Activated CD8-positive, alpha-beta memory T cell treated with anti-CD3 and anti-CD28 coated beads, Interleukin-2, amount 50 U/mL, for 24 hours (primary cell): ENCODE measurements around the gene ZNF532.
"Not testable (repeated sequence)": the region's sequence is repeated elsewhere in the genome, so short reads cannot be mapped to it uniquely, and the experiment has no call there.

Source experiments
- DNase-seq: peaks from one replicate; pipeline ENCODE4 v3.0.0-alpha.2; 2020; ENCODE audit errors: extremely low read depth

ZNF532 gene

DNA sequence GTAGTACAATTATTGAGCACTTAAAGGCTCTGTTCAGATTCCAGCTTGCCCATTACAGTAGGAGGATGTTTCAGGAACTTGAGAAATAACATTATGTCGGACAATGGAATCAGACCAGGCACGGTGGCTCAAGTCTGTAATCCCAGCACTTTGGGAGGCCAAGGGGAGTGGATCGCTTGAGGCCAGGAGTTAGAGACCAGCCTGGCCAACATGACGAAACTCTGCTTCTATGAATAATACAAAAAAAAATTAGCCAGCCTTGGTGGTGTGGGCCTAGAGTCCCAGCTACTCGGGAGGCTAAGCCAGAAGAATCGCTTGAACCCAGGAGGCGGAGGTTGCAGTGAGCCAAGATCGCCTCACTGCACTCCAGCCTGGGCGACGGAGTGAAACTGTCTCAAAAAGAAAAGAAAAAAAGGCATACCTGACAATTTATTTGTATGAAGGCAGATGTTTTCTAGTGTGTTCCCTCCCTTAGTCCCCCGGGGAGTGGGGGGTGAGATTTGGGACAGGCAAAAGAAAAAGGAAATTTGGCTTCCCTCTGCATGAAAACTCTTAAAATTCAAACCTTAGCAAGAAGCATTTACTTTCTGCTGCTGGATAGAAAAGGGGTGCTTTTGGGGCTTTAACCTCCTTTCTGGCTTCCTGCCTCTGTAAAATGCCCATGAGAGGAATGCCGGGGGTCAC lies 13.7 kb upstream of the ZNF532 start:
- no peak for DNase-seq

DNA sequence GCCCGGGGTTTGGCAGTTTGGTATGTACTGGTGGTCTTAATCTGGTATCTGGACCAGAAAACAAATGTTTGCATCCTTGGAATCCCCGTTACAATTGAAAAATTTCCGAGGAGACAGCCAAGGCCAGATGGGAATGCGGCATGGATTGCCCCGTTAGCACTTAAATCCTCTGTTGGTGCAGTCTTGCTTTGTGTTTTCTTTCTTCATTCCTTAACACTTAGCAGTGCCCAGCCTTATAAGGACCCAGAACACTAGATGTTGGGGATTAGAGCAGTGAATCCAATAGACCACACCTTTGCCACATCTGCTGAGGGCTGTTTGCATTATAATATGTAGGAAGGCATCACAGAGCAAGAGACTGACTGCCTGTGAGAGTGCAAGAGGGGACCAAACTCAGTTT lies 12.8 kb upstream of the ZNF532 start:
- DNase-seq = no peak

DNA sequence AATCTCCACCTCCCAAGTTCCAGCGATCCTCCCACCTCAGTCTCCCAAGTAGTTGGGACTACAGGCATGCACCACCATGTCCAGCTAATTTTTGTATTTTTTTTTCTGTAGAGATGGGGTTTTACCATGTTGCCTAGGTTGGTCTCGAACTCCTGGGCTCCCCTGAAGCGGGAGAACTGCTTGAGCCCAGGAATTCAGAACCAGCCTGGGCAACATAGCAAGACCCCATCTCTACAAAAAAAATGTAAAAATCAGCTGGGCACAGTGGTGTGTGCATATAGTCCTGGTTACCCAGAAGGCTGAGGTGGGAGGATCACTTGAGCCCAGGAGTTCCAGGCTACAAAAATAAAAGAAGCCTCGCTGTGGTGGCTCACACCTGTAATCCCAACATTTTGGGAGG lies 12.0 kb upstream of the ZNF532 start:
- DNase-seq = no peak

DNA sequence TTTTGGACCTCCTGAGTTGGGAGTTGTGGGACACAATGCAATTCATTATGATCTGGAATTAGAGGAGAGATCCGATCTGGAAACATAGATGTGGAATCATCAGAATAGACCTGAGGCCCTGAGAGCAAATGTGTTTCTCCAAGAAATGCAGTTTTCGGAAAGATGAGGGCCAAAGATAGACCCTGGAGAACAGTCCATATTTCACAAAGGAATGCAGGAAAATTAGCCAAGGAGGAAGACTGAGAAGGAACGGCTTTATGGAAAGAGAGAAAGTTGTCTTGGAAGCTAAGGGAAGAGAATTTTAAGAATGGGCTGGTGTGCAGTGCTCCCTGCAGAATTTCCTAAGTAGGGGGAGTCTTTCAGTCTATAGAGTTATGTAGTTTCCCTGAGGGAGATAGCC lies 11.1 kb upstream of the ZNF532 start:
- no peak for DNase-seq

DNA sequence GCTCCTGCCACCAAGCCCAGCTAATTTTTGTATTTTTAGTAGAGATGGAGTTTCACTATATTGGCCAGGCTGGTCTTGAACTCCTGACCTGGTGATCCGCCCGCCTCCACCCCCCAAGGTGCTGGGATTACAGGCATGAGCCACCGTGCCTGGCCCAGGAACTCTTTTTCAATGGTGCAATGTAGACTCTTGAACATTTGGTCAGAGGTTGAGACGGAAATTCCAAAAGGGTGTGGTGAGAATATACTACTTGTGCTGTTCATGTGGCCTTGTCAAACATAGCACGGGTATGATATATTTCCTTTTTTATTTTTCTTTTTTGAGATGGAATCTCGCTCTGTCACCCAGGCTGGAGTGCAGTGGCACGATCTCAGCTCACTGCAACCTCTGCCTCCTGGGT lies 9.2 kb upstream of the ZNF532 start:
- not testable (repeated sequence) for DNase-seq

DNA sequence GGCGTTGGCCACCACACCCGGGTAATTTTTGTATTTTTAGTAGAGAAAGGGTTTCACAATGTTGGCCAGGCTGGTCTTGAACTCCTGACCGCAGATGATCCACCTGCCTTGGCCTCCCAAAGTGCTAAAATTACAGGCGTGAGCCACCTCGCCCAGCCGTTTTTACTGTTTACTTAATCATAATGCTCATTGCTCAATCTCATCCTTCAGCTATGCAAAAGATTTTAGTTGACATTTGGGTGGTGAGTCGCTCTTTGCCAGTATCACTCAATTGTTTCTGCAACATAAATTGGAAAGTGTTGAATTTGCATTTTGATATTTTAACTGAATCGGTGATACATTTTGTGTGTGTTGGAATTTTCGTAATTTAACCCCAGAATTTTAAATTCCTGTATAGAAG lies 7.8 kb upstream of the ZNF532 start:
- DNase-seq = no peak

DNA sequence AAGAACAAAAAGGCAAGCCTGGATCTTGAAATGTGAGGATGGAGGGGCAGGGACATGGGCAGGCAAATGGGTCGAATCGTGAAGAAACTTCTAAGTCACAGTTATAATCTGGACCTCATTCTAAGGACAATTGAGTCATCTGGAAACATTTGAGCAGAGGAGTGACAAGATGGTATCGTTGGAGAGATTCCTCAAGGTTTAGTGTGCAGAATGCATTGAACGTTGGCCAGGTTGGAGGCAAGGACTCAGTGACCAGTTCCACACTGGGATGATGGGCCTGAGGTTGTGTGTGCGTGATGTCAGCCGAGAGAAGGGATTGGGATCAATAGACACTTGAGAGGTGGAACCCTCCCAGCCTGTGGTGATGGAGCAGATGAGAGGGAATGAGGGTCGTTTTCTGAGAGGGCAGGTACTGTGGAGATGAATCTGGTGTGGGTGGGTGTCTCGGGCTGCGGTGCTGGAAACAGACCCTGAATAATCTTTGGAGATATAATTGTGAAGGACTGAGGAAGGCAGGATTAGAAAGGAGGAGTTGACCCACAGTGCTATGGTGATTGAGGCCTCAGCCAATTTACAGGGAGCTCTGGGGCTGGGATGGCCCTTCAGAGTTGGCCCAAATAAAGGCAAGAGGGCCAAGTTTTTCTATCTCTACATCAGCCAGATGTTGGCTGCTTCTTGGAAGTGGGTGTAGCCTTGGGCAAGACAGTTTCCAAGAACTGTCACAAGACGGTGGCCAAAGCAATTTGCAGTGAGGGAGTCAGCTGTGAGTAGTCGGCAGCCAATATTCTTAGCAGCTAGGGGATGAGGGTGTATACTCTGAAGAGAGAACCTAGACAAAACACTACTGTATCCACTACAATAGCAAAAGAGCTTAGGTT lies 5.8 kb upstream of the ZNF532 start:
- no peak for DNase-seq

DNA sequence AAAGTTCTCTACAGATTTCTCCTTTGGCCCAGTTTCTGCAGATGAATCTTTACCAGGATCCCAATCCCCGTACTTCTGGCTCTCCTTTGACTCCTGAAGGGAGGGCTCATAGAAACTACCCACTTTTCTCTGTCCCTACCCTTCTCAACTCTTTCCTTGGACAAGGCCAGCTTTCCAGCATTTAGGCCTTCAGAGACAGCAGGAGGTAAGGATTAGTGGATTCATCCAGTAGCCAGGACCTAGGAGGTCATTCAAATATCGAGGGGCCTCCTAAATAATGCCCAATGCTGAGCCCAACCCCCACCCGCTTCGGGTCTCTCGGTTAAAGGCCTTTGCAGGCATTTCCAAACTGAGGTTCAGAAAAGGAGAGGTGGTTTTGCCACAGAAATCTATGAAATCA lies 4.8 kb upstream of the ZNF532 start:
- no peak for DNase-seq

DNA sequence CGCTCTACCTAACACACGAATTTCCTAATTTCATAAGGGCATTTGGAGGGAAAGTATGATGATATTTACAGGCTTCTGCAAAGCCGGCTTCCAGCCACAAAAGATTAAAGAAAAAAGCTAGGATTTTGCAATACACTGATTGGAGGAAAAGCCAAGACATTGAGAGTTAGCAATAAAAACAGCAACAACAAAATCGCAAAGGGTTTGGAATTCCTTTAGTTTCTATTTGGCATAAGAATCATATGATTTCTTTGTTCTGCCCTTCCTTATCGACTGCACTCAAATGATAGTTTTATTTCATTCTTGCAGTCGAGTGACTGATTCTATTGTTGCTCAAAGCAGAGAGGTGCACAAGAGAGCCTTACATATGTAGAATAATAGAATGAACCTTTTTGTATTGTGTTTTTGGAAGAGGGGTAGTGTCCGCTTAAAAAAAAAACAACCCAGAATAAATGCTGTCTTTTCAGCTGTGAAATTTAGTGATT lies 3.9 kb upstream of the ZNF532 start:
- DNase-seq = no peak

DNA sequence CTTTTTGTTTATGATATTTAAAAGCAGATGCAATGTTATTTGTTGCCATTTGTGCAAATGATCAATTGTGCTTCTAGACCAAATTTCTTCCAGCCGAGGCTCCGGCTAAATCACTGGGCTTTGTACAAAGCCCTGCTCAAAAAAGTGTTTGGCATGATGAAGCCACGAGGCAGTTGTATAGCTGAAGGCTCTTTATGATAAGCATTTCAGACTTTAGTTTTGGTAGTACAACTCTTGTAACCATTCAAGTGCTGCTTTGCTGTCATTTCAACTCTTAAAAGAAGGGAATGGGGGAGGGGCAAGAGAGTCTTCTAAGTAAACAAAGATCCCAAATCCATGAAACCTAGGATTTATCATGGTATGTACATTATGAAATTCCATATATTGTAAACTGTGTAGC lies 3.3 kb upstream of the ZNF532 start:
- no peak for DNase-seq

DNA sequence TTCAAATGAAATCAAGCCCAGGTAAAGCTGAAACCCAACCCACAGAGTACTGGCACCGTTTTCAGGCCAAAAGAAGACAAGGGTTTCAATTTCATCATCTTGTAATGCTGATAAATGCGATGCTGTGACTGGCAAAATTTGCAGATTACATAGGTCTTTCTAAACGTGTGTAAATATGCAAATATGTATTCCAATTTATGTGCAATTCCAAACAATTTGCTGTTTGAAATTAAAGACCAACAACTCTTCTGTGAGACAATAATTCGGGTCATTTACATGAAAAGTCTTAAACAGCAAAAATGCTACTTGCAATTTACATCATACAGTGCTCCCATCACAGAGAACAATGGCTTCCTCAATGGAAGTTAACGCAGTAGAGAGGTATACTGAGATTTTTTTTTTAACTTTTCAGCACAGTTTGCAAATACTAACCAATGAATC lies 2.8 kb upstream of the ZNF532 start:
- no peak for DNase-seq

DNA sequence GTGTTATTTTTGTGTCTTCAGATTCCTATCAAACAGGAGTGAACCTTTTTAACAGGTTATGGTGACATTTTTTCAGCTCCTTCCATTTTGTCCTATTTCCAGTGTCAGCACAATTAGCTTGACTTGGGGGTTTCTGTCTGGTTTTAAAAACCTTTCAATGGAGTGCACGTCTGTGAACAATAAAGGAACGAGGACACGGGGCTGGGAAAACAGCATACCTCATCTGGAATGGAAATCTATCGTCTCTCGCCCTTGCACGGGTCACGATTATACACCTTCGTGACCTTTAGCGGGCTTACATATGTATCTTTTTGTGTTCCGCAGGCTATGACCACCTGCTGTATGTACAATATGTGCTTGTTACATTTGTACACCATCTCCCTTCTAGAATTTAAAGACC lies 2.3 kb upstream of the ZNF532 start:
- no peak for DNase-seq

DNA sequence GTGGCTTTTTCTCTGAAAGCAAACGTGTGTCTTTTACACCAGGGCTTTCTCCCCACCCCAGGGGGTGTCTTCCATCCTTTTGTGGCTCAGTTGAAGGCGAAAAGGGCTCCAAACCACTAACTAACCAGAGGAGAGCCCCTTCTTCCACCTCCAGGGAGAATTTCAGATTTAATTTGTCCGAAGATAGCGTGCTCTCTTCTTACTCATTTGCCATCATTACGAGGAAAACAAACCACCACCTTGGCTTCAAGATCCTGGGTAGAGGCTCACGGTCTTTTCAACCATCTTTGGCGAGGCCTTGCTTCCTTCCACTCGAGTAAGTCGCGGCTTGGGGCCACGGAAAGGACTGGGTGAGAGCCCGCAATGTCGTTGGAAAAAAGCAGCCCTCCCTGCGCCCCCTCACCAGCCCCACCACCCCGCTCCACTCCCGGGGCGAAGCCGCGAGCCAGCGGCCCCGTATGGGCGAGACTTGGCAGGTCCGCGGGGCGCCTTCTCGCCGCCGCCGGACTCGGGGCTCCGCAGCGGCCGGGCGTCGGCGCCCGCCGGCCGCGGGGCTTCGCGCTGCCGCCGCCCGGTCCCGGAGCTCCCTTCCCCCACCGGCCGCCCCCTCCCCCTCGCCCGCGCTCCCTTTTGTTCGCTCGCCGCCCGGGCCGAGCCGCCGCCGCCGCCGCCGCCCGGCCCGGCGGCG lies 1.7 kb upstream of the ZNF532 start:
- no peak for DNase-seq

DNA sequence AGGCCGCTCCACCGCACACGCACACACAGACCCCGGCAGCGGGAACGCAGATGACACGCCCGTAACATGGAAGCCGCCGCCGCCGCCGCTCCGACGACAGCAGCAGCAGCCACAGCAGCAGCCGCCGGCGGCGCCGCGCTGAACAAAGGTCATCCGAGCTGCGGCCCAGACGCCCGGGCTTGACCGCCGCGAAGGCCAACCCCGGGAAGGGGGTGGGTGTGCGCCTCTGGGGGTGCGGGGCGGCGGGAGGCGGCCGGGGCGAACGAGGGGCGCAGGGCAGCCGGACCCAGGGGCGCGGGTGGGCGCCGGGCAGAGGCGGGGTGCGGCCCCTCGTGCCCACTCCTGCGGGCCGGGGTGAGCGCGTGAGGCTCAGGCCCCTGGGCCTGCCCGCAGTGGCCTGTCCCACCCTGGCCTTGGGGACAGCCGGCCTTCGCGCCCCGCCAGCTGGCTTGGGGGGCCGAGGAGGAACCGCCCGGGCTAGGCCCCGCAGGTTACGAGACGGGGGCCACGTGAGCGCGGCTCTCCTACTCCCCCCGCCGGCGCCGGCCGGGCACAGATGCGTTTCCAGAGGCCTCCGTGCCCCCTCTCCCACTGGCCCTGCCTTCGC lies 1.0 kb upstream of the ZNF532 start:
- no peak for DNase-seq

DNA sequence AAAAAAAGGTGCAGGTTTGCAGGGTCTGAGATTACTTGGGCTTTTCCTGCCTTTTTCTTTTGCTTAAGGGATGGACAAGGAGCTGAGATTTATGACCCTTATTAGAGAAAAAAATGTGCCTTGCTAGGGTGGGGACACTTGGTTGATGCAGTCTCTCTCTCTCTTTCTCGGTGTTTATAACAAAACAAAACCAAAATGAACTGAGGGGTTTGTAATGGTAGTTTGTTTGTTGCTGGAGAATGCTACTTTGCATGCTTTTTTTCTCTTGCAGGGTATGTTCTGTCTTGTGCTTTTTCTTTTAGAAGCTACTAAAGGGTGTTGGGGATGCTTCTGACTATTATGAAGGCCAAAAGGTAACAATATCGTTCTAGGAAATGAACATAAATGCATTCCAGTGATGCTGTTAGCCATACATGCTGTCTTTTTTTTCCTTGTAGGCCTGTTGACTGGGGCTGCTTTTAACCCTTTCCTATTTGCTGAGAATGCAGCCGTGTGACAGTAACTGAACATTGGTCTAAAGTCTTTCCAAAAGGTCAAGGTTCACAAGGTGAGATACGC lies 435 bp downstream of the ZNF532 start:
- no peak for DNase-seq

DNA sequence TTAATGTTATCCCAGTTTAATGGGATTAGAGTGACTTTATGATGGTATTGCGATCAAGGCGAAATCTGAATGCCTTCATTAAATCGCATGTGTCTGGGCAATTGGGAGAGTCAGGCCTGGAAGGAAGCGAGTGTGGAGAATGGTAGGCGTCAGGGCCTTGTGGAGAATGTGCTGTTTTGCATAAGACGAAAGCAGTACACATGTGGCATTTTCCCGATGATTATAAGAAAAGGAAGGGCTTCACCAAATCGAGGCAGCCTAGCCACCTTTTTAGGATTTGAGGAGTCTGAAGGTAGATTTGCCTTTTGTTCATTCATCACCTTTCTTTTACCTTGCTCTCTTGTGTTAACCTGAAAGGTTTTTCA lies 1.0 kb downstream of the ZNF532 start:
- DNase-seq = no peak

DNA sequence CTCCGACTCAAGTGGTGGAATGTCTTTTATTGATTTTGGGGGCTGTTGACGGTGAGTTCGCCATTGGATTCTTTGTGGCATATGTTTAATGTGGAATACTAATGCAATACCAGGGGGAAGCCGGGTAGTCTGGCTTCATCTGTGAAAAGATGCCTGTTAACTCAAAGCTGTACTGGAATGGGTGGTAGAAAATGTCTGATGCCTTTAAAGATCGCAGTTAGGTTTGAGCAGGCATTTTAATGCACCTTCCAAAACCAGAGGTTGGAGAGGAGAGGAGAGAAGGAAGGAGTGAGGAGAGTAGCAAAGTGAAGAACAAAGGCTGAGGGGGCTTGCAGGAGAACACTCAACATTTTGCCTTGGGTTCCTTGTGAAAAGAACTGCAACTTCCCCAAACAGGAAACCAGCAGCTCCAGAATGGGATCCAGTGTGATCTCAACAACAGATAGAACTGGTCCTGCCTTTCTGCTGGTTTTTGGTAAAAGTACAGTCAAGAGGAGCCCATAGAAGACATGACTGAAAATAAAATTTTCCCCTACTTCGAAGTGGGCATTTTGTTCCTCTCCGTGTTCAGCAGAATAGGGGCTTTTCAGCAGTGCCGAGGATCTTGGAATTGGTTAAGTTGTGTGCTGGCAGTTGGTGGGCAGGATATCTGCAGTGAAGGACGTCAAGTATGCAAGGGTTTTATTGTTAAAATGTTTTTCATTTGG lies 1.5 kb downstream of the ZNF532 start:
- no peak for DNase-seq

DNA sequence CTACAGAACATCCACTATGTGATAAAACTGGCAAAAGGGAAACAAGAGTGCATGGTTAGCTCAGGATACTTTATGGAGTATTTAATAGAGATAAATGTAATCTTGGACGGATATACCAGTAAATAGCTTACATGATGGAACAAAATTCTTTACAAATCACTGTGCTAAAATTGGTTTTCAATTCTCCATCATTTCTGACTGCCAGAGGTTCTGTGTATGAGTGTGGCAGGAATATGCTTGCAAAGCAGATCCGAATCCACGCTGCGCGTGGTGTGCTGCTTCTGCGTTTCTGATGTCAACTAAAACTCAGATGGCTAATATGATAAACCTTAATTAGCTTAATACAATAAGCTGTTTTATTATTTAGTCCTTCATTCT lies 2.1 kb downstream of the ZNF532 start:
- no peak for DNase-seq

DNA sequence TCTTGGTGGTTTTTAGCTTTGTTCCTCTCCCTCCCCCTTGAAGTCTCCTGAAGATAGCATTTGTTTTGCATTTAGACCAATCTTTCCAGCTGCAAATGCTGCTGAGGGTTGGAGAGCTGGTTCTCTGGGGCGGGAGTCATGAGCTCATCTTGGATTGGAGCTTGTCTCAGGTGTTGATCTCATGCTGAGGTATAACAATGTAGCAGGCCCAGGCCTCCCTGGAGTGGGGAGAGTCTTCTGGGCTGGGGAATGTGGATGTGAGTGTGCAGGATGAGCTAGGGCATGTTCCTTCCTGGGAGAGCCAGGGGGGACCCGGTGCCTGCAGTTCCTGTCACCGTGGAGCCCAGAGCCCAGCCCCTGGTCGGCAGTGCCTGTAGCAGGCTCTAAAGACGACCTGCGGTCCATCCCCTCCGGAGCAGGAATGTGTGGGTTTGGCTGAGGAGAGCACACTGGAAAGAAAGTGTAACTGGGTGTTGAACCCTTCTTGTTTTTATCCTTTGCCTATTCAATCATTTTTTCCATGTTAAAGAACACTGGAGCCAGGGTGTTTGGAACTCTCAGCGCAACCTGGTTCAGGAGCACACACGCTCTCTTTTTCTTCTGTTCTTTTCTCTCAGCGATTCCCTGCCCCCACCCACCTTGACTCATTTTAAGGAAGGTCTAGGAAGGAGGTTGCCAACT lies 2.7 kb downstream of the ZNF532 start:
- no peak for DNase-seq

DNA sequence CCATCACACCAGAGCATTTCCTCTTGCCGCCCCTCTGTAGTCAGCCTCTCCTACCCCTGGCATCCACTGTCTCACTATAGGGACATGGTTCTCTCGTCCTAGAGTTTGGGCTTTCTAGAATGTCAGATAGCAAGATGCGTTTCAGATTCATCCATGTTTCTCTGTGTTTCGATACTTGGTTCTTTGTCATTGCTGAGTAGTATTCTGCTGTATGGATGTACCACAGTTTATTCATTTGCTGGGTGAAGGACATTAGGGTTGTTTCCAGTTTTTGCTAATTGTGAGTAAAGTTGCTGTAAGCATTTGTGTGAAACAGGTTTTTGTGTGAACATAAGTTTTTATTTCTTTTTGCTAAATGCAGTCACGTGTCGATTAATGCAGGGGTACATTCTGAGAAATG lies 3.8 kb downstream of the ZNF532 start:
- DNase-seq = no peak

DNA sequence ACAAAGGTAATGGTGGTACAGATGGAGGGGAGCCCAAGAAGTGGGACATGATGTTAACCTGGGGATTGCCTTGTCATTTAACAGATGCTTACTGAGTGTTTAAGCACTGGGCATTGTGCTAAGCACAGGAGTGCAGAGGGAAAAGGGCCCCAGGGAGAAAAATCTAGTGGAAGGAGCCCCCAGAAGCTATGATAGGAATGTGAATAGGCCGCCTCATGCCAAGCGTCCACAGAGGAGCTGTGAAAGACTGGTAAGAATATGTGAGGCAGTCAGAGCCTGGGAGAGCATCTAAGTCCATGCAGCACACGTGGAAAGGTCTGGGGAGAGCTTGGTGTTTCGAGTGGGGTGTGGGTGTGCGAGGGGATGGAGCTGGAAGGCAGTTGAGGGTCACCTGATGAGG lies 5.5 kb downstream of the ZNF532 start:
- no peak for DNase-seq
